Stimulated activated naive CD4-positive, alpha-beta T cell (primary cell): ENCODE measurements around the gene PHKB.

Experiments used
- DNase-seq, 6 experiments: peaks; one replicate each; lab custom pipeline; 2025; lab: John Stamatoyannopoulos, UW

Gene PHKB

DNA sequence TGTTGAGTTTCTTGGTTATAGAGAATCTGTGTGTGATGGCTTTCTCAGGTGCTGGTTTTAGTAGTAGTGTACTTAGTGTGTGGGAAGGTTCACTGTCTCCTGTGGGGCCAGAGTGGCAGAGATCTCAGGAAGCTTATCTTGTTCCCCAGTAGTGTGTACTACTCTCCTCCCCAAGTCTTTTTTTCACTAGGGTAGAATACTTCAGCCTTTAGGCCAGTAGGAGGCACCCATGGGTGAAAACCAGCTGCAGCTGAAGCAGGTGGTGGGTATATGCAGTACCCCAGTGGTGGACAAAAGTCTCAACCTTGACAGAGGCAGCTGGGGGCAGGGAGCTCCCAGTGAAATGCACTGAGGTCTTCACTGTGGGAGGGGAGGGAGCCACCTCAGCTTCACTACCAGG, 109.9 kb downstream of the PHKB start:
- no peak for DNase-seq

DNA sequence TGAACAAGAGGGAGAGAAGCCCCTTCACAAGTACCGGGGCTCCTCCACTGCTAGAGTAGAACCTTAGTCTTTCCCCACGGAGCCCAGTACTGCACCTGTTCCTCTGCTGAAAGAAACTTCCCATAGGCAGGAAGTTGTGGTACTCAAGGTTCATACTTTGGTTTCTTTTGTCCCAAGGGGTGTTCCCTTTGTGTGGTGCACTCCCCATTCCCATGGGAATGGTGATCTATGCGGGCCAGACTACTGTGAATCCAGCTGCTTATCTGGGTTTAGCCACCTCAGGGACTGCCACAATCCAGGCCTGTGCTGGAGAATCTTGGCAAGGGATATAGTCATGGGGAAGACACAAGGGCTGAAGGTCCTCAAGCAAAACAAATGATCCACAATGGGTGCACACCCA, 110.6 kb downstream of the PHKB start:
- DNase-seq = no peak

DNA sequence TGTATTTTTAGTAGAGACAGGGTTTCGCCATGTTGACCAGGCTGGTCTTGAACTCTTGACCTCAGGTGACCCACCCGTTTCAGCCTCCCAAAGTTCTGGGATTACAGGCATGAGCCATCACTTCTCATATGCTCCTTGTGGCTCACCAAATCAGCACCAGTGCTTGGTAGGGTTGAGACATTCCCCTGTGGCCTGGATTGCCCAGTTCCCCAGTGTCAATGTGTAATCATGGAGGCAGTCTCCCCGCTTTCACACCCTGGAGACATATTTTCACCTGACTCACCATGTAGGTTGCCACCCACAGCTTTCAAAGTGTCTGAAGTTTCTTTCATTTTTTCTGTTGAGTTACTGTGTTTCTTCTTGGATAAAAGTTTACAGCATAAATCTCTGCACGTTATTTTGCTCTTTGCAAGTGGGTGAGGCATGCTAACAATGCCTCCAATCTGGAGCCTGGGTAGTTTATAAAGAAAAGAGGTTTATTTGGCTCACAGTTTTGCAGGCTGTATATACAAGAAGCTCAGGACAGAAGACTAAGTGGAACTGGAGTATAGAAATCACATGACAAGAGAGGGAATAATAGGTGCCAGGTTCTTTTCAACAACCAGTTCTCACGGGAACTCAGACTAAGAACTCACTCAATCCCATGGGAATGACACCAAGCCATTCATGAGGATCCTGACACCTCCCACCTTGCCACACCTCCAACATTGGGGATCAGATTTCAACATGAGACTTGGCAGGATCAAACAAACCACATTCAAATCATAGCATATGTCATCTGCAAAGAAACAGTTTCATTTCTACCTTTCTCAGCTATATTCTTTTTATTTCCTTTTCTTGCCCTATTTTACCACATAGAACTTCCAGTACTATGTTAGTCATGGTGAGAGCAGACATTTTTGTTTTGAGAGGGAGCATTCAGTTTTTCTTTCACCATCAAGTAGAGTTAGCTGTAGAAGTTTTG, 113.2 kb downstream of the PHKB start:
- DNase-seq = no peak

DNA sequence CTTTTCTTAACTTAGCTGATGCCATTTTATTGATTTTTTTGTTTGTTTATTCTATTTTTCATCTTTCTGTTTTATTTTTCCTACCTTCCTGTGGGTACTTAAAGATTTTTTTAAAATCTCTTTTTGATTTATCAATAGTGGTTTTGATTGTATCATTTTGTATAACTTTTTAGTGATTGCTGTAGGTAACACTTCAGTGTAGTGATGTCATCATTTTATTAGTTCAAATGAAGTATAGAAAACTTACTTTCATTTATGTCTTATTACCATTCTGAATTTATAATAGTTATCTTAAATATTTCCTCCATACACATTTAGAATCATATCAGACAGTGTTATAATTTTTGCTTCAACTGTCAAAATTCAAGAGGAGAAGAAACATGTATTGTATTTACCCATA, 115.9 kb downstream of the PHKB start:
- DNase-seq = no peak

DNA sequence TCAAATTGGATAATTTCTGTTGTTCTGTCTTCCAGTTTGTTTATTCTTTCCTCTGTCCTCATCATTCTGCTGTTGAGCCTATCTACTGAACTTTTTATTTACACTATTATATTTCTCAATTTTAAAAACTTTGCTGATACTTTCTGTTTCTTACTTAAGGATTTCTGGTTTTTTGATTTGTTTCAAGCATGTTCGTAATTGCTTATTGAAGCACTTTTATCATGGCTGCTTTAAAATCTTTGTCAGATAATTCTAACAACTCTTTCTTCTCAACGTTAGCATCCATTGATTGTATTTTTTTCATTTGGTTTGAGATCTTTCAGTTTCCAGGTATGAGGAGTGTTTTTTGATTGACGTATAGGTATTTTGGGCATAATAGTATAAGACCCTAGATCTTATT, 116.9 kb downstream of the PHKB start:
- no peak for DNase-seq

DNA sequence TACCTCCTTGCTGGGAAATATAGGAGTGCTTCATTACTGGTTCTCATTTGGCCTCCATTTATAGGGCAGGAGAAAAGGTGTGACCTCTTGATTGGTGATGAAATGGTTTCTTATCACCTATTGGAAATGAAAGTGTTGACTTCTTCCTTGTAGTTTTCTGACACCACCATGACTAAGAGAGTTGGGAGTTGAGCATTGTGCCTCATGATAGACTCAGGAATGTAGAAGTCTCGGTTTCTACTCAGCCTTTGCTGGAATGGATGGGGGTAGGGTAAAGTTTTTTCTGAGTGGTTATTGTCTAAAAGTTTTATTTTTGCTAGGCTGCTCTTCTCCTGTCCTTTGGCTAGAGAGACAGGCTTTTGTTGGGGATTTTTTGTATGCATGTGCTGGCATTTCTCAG, 117.4 kb downstream of the PHKB start:
- DNase-seq = no peak

DNA sequence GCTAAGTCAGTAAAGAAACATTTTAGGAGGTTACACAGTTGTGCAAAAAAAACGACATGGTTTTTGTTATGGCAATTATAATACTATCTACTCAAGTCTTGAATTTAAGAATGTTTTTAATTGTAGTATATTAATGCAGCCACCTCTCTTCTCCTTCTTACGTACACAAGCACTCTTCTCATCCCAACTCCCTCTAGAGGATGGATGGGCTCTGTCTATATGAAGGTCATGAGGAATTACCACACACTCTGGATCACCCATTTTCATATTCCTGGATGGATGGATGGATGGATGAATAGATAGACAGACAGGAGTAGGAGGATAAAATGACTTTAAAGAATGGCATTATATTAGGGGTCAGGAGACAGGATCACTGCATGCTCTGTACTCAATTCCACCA, 120.0 kb downstream of the PHKB start:
- DNase-seq = no peak

DNA sequence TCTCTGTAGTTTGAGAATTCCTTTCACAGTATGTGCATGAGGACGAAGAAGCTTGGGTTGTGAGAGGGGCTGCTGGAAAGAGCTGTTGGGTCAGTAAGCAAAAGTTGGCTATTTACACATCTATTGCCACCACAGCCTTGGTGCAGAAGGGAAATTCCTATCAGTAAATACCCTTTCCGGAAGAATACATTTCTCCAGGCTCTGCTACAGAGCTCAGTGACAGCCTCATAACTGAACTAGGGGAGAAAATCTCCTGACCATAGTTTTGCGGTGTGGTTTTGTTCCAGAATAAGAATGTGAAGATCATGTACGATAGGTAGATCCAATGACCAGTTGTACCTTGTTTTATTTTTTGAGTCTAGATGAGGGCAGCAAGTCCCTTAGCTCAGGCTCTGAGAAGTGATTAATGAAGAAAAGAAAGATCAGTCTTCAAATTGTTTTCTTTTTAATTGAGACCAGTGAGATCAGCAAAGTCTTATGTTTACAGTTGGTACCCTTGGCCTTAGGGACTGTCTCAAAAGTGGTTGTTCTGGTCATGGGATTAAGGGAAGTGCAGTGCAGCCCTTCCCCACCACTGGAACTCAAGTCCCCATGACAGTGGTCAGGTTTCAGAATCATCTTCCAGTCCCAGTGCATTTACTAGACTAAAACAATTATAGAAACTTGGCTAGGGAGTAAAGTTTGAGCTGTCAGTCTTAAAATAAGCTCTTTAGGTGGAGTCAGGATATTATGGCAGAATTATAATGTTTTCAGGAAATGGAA, 123.5 kb downstream of the PHKB start:
- no peak for DNase-seq

DNA sequence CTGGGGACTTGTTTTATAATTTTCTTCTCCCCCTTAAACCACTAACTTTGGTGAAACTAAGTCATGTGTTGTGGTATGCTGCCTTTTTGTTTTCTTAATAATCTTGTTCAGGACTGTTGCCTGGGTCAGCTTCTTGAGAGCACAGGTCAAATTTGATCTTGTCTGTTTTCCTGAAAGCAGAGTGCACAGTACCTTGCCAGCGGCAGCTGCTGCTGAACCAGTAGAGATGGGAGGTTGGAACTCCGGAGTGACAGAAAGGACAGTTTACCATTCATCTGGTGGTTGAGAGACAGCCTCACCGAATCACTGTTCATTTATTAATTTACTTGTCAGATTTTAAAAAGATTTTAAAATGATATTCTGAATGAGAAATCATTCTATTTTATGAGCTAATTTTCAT, 125.0 kb downstream of the PHKB start:
- no peak for DNase-seq

DNA sequence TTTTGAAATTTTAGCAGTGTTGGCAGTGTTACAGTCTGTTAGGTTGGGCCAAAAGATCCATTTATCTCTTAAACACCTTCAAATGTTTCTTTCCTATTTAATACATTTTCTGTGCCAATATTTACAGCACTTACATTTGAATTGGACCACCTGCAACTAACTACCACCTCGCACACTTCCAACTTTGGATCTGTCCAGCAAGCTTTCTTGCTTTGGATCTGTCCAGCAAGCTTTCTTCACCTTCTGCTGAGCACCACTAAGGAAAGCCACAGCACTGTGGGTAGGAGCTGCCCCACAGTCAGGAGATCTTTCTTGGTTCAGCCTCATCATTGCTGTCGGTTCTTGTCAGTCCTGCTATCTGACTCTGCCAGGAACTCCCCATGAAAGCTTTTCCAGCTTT, 129.3 kb downstream of the PHKB start:
- DNase-seq = no peak

DNA sequence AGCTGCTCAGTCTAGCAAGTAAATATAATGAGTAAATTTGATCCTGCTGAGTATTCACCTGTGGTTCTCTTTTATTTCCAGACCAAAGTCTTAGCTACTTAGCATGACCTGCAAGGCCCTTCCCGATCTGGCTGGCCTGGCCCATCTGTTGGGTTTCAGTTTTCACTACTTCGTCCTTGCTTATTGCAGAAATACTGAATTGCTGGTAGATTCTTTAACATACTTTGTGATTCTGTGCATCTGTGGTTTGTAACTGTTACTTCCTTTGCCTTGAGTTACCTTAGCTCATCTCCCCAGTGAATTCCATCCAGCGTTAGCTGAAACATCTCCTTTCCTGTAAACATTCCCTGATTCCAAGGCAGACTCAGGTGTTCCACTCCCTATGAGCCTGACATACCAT, 131.1 kb downstream of the PHKB start:
- DNase-seq = no peak

DNA sequence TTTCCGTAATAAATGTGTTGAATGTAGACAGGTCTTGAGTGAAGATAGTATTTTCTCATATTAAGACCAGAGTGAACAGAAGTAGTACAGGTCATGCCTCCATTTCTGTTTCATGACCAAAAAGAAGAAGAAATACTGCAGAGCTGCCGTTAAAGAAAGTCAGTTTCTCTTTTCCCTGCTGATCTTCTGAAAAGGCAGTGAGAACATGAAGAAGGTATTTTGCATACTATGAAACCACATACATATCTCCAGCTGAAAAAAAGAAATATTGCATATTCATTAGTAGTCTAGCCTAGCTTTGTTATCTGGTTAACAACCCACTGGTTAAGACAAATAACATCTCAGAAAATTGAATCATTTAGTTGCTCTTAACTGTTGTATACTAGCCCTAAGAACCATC, 138.4 kb downstream of the PHKB start:
- no peak for DNase-seq

DNA sequence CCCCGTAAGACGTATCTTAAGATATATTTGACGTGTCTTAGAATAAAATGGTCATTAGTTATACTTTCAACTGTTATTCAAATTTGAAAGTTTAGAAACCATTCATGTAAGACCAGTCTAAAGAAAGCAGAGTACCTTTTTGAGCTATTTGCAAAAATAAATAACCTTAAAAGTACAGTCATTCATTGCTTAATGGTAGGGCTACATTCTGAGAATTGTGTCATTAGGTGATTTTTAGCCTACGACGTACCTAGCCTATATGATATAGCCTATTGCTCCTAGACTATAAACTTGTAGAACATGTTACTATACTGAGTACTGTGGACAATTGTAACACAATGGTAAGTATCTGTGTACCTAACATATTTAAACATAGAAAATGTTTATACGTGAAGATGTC, 139.2 kb downstream of the PHKB start:
- DNase-seq = no peak

DNA sequence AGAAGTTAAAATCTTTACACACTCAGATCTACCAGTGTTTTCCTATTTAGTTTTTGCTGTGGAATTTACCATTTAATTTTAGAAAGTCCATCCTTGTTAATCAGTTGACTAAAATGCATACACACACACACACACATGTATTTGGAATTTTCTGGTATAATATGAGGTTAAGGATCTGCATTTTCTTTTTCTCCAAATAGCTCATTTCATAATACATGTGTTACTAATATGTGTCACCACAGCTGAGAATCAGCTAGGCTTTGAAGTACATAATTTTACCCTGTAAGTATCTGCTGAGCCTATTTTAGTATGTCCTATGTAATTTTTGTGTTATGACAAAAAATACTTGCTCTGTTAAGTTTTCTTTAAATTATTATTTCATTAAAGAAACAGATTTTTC, 143.2 kb downstream of the PHKB start:
- no peak for DNase-seq

DNA sequence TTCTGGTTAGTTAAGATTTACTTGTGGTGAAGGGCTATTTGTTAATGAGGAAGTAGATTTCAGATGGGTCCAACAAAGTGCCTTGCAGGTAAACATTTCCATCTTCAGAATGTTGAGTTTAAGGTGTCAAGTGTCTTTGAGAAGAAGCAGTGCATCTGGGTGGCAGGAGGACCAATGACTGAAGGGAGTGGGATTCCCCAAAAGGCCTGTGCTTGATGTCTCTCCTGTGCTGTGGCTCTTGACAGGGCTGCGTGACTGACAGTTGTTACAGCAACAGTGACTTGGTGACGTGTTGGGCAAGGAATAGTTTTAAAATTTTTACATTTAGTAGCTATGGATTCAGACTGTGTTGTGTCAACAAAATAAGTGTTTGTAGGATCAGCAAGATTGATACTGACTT, 149.9 kb downstream of the PHKB start:
- DNase-seq = no peak

DNA sequence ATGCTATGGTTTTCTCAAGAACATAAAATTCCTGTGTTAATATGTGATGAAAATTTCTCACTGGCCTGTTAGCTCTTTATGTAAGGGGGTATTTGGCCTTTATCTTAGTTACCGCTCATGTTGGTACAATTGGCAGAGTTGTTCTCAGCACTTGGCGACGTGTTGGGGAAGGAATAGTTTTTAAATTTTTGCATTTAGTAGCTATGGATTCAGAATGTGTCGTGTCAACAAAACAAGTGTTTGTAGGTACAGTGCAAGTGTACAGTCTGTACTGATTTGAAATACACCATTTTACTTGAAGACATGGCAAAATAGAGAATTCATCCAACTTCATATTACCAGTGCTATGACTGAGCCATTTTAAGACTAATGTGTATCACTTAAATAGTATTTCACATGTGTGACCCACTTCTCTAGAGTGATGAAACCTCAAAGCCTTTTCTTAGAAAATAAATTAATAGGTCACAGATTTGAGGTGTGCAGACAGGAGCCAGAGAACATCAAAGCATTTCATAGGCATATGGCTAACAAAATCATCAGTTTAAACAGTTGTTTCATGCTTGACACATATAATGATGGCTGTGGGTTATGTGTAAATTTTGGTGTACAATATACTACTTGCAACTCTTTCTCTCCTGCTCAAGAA, 150.8 kb downstream of the PHKB start:
- DNase-seq = no peak

DNA sequence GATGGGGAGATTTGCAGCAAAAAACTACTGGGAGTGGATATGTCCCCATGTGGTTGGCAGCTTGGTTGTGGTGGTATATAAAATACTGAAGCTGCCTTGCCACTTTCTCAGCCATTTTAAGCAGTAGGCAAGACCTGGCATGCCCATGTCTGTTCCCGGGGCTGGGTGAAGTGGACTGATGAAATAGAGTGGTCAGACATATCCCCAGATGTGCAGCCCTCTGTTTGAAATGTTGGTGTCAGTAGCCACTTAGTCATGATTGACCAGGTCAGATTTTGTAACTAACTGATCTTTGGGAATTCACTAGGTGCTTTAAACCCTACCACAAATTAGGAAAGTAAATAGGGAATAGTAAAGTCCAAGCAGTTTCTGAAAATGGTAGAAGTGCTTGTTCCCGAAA, 151.6 kb downstream of the PHKB start:
- DNase-seq = no peak

DNA sequence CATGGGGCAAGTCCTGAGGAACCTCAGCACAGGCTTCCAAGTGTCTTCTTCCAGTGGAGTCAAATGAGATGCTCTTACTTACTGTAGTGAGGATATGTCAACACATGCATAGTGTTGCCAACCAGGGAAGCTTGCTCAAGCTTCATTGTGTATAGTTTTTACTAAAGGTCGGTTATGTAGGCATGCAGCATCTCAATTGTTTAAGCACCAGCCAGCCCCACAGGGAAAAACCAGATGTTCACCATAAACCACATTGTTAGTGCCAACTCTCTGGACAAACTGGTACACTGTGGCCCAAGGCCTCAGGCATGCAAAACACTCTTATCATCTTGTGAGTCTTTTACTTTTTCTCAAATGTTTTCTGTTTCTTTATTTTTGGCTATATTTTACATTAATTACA, 152.1 kb downstream of the PHKB start:
- DNase-seq = no peak

DNA sequence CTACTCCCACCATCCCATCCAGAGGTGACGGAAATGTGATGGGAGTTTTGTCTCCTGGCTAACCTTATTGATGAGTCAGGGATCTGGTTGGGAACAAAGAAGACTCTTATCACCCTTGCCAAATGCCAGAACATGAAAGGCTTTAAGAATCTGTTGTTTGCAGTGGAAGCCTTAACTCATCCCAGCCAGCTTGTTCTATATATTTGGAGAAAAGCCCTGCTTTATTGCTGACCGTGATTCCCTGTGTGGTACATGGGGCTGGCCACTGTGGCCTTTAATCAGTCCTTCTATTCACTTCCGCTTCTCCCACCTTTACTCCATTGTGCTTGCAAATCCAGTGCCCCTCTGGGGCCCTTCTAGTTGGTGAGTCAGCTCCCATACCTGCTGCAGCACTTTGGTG, 156.6 kb downstream of the PHKB start:
- DNase-seq = no peak

DNA sequence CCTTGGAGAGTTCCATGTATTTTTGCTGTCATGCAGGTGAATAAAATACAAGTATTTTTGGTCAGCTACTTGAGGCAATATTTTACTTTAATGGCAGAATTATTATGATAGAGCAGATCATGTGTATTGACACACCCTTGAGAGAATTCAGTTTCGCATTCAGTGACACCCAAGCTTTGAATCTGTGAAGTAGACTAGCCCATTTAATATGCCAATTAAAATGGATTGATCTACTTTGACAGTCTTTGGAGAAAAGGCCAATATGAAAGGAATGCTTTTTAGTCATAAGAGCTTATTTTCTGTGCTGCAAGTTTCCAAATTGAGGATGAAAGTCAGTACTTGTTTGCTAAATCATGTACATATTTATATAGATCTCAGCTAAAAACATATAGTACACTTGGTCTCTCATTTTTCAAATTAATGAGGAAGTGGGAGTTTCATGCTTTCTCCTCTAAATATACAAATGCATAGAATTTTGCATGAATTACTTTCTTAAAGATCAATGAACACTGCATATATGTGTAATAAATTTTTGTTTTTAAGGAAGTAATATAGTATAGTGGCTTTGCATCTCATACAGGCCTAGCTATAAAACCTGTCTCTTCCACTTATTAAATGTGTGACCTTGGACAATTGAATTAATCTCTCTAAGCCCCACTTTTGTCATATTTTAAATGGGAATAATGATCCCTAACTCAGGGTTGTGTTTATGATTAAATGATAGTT, 161.5 kb downstream of the PHKB start:
- DNase-seq = no peak

DNA sequence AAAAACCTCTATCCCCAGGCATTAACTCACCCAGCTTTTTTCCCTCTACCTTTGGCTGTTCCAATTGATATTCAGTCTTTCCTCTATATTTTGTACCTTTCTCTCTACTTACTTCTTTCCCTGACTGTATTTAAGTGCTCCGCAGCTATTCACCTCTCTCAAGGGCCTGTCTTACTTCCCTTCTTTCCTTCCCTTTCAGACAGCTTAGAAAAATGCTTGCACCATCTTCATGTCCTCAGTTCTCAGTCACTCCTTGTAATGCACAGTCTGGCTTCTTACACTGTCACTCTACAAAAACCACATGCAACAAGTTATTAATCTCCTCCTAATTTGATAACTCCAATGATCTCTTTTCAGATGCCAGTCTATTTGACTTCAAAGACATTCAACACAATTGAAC, 163.4 kb downstream of the PHKB start:
- DNase-seq = no peak

DNA sequence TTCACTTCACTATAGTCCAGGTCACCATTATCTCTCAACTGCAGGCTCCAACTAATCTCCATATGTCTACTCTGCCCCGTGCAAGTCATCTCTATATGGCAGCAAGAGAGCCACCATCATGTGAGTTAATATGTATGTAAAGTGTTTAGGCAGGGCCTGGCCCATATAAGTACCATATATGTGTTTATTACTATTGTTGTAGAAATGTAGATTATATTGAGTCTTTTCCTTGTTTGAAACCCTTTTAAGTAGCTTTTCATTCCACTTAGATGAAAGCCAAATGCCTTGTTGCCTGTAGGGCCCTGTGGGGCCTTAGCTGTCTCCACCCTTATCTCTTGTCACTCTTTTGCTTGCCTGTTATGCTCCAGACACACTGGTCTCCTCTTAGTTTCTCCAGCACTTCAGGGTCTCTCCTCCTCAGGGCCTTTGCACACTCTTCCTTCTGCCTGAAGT, 164.0 kb downstream of the PHKB start:
- no peak for DNase-seq
